GM21717 (cell line): Measurements from ENCODE around the gene ATG10.

Experiments used
- ATAC-seq: cut with Tn5 transposase; IDR thresholded peaks from one replicate; pipeline ENCODE4 v1.9.1; 2021; ENCODE audit warnings: mild to moderate bottlenecking, moderate library complexity; ENCODE audit not compliant: unreplicated experiment

The ATG10 gene

DNA sequence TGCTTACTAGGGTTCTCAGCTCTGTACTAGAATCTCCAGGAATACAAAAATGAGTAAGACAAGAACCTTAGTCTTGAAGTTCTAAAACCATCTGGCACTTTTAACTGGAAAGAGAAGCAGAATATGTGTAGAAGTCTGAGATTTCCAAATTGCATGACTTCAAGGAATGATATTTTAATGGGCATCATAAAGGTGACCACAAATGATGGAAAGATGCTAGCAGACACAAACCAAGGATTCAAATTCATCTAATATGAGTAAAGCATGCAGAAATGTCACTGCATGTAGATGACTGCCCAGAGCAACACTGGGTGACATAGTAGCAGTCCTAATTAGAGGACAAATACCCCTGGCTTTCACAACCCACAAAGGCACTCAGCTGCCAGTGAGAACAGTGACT is 189.1 kb downstream of the ATG10 start:
- ATAC-seq: no peak

DNA sequence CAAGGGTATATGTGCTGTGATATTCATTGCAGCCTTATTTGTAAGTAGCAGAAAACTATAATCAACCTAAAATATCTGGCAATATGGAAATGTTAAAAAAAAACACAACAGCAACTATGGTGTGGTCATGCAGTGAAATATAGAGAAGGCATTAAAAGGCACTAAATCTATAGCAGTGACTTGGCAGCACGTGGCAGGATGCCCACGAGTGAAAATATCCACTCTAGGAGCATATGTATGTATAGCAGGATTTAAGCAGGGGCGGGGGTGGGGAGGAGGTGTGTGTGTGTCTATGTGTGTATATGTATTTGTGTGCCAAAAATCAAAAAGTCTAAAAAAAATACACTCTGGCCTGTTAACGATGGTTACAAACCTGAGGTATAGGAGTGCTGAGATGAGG is 190.8 kb downstream of the ATG10 start:
- no peak for ATAC-seq

DNA sequence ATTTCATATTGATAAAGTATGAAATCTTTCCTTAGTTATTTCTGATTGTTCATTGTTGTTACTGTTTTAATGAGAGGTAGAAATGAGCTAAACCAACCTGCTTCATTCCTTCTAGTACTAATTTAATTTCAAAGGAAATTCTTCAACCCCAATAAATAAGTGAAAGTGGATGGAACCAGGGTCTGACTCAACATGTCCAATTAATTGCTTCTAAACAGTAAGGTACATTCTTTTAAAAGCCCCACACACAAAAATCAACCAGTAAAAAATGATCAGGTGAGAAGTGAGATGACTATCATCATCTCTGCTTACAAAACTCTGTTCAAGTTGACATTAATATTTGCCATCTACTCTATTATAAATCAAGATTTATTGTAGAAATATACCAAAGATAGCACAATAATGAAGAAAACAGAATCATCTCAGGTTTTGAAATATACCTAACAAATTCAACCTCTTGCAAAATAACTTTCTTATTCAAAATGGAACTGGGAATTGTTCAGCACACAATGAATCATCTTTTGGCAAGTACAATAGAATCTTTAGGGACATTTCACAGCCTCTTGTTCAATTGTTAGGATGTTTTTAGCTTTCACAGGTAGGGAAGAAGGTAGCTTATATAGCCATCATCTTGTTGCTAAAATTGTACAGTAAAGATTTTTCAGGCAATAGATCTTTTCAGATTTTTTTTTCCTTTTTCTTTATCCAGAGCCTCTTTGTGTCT is 191.8 kb downstream of the ATG10 start:
- ATAC-seq: no peak

DNA sequence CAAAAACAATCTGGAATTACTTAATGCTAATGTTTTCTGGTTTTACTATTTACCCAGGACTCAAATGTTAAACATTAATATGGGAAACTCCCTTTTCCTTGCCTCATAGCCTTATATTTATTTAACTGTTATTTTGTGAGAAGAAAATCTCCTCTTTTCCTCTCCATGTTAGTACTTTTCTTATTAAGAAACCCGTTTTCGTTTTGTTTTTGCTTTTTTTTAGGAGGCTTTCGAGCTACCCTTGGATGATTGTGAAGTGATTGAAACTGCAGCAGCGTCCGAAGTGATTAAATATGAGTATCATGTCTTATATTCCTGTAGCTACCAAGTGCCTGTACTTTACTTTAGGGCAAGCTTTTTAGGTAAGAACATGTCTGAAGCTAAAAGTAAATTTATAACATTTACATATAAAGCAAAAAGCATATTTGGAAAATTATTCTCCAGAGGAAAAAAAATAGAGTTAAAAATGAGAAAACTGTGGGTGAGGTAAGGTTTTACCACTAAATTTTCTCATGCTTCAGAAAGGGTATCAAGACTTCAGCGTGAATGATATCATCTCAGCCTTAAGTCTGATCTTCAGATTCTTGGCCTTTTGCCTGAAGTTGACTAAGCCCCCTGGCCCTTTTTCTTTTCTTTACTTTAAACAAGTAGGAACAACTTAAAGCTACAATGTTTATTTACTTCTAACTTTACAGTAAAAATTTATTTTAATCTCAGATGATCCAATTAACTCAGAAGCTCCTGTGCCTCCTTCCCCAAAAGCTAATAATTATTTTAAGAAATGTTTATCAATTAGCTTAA is 192.6 kb downstream of the ATG10 start:
- no peak for ATAC-seq

DNA sequence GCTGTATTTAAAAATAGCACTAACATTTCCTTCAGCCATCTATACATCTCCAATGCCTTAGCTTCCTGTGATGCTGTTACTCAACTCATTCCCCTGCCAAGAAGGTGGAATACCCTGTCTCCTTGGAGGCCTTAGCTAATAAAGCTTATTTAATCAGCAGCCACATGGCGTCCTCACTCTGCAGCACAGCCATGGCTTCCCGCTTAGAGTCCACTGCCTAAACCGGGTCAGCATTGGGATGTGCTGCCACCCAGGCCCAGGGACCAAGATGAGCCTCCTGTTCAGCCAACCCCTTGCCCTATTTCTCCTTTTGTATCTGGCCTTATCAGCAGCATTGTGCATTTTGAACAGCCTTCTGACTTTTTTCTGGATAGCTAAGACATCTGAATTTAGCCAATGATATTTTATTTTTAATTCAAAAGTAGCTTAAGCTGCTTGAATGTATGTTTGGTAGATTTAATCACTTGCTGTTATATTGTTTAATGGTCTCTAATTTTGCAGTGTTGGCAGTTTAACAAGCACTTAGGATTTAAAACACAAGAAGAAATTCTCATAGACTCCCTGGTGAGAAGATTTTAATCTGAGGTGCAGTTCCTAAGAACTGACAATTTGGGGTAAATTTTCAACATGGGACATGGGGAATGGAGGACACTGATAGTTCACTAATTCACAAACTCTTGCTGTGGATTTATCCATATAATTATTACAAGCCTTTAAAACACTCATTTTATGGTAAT is 193.3 kb downstream of the ATG10 start:
- ATAC-seq: no peak

DNA sequence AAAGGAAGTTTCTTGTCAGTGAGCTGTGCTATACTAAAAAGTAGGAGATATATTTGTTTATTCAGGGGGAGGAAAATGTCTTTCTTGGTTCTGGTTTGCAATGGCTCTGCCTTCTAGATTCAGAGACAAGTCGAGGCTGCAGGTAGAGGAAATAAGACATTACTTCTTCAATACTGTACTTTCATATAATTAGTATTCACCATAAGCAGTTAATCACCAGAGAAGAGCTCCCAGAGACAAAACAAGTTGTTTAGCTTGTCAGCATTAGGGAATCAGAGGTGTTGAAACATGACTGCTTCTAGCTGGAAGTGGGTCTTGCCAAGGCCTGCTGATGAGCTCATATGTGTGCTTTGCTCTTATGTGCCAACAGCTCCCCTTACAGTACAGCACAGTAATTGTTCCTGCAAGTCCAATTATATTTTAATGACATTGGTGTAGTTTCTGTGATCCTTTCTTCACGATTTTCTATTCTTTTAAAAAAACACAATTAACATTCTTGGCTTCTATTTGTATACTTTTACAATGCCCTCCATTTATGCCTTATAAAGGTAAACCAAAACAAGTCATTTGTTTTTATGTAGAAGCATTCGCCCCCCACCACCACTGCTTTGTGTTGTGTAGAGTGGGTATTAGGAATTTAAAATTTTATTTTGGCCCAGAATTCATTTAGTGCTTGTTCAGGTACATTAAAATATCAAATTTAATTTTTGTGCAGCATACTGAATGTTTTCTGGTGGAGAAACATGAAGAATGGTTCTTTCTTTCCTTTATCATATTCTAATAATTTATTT is 194.1 kb downstream of the ATG10 start:
- peak; percentile 76 for ATAC-seq

DNA sequence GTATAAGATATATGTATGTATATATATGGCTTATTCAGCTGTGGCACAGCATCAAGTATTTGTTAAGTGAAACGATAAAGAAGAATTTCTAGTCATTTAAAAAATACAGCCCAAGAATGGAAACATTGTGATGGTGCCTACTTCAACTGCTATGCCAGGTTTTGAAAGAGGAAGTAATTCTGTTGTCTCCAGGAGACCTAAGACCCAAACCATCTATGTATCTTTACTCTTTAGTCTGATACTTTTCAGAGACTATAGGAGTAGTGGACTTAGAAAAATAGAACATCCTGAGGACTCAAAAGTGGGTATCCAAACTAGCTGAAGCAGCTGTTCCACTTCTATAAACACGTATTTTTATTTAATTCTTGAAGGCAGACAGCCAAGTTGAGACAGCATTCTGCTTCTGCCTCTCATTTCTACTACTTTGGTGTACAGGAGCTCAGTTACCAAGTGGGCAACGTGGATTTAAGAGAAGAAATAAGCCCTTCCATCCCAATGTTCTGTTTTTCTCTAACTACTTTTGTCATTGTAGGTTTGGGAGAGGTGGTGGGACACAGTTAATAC is 195.6 kb downstream of the ATG10 start:
- no peak for ATAC-seq

DNA sequence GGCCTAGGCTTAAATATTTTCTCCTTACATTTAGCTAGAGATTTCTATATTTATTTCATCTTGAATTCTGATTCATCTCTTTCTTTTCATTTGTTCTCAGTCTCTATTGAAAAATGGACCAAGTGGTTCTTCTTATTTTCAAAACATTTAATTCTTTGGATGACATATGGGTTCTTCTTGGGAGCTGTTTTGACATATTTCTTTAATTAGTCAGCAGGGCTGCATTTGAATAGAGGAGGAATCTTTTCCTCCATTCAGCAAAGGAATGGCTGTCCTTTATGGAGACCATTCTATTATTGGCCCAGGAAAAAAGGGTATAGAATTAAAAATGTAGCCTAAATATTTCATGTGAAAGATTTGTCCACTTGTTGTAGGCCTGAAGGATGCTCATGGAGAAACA is 196.5 kb downstream of the ATG10 start:
- no peak for ATAC-seq

DNA sequence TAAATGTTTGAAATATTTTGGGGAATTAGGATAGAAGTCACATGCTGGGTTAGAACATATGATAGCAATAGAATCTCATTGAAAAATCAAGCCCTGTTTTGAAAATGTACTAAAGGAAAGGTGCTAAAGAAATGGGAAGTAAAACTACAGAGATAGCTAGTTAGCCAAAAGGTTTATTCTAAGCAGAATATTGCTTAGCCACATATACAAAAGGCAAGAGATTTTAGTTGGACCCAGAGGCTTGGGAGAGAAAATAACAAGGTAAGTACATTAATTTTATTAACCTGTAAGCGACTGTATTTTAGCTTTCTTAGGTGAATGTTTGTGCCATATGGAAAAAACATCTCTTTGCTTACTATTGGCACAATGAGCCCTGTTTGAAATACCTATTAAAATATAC is 198.1 kb downstream of the ATG10 start:
- no peak for ATAC-seq

DNA sequence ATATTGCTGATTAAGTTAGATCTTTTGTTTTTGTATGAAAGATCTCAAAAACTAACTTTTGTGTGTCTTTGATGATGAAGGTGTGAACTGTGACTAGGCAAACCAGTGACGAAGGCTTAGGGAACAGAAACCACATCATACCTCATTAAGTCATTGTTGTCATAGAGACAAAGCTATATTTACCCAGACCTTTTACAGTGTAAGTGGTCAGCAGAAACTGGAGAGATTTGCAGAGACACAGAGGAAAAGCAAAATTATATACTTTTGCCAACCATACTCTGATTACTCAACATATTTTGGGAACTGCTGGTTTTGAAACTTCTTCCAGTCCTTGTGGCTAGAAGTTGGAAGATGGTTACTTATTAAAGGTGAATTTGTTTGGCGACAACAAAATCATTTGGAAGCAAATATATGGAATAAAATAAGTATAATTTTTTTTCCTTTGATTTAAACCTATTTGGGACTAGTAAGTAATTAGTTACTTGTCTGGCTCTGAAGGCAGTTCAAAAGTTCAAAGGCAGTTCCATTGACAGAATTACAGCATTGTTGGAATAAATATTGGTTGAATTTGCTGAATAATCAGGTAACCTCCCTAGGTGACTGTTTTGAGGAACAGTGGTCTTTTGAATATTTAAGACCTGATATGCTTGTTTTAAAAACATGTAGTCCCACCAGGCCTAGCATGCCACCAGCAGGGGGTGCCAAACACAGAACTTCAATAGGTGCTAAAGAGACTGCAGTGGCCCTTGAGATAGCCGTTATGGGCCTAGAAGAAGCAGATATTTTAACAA is 202.5 kb downstream of the ATG10 start:
- ATAC-seq: peak; percentile 100

DNA sequence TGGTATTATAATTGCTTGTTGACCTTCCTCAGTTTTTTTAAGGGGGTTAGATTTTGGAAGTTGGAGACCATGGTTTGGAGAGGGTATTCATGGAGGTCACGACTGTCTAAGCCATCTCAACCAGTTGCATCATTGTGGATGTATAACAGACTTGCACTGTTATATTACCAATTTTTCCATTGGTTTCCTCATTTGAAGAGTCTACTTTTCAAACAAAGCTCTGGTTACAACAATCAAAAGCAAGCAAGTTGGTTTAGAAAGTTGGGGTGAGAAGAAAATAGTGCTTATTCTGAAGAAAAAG is 203.0 kb downstream of the ATG10 start:
- ATAC-seq: no peak

DNA sequence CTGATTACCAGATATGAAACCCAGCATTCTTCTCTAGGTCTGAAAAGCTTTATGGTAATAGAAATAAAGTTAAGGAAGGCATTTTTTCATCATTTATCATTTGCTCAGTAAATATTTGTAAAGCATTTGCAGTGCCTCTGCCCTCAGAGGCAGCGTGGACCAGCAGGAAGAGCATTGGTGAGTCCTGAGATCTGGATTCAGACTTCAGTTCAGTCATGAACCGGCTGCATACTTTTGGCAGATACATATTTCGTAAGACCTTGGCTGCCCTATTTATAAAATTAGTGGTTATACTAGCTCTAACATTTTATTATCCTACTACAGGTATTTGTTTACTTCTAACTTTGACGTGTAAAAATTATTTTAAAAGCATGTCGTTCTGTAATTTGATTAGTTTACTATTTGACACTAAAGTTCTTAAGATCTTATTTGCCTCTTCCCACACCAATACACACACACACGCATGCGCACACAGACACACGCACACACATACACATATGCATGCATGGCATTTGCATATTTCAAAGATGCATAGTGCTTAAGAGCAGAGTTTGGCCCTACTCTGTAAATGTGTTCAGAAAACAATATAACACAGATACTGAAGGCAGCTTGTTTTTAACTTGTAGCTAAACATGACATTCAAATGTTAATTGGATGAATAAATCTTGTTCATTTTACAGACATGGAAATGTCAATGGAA is 204.4 kb downstream of the ATG10 start:
- ATAC-seq: no peak

DNA sequence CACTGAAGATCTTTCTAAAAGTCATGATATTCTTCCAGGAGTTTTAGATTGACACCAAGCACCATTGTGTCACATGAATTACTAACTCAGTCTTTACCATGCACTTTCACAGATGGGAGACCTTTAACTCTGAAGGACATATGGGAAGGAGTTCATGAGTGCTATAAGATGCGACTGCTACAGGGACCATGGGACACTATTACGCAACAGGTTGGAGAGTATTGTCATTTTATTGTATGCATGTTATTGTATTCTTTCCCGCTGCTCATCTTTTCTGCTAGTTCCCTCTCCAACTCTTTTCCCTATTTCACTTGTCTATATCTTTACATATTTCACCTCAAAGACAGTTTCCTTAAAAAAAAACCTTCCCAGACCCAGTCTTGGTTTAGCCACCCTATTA is 206.6 kb downstream of the ATG10 start:
- no peak for ATAC-seq

DNA sequence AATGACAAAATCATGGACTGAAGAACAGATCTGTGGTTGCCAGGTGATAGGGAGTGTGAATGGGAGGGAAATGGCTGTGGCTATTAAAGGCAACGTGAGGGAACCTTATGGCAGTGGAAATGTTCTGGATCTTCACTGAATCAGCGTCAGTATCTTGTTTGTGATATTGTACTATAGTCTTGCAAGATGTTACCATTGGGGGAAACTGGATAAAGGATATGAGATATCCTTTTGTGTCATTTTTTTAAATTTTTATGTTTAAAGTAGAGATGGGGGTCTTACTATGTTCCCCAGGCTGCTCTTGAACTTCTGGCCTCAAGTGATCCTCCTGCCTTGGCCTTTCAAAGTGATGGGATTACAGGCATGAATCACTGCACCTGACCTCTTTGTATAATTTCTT is 210.8 kb downstream of the ATG10 start:
- no peak for ATAC-seq

DNA sequence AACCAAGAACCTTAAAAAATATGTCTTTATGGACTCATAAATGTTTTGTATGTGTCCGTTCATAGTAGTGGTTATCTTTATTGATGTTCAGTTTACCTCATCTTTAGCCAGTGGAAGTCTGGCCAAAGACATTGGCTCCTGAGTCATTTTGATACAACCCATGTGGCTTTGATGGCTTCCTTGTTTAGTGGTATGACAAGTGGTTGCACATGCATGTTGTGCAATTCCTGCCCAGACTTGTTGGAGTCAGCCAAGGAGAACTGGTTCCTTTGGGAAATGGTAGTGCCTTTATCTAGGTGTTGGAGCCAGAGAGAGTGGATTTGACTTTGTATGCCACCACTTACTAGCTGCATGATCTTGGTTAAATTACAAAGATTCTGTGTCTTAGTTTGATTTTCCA is 212.0 kb downstream of the ATG10 start:
- no peak for ATAC-seq

DNA sequence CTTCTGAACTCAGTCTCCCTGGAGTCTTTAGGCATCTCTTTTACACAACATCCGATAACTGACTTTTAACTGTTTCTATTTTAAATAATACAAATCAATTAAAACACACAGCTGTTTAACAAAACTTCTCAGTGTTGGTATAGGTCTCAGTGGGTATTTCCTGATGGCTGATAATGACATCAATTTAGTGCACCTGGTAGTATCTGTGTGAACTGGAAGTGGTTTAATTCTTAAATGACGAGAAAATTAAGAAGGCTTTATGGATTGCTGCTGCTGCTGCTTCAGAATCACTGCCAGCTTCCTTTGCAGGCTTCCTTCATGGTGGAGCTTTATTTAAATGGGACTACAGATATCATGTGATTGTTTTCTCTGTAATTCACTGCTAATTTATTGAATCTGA is 214.0 kb downstream of the ATG10 start:
- no peak for ATAC-seq

DNA sequence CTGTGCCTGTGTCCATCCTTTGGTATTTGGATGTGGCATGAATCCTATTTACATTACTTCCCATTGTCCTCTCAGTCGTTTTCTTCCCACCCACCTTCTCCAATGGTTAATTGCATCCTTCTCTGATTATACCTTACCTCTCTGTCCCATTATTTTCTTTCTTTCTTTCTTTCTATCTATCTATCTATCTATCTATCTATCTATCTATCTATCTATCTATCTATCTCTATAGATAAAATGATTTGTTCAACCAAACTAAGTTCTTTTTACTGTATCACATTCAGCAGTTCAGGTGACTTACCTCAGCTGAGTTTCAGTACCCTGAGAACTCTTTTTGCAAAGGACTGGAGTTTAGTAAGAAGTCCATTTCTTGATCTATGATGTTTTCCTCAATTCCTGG is 225.7 kb downstream of the ATG10 start:
- no peak for ATAC-seq

DNA sequence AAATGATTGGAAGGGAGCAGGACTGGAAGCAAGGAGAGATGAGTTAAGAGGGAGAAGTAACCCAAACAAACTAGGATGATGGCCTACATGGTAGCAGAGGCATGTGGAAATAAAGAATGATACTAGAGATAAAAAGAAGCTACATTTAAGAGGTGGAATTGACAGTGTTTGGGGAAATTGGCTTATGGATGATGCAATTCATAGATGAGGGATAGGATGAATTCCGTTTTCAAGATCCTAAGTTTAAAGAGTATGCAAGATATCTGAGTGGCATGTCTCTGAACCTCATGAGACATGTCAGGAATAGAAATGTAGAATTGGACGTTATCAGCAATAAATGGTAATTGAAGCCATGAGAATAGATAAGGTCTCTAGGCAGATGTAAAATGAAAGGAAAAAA is 232.7 kb downstream of the ATG10 start:
- no peak for ATAC-seq

DNA sequence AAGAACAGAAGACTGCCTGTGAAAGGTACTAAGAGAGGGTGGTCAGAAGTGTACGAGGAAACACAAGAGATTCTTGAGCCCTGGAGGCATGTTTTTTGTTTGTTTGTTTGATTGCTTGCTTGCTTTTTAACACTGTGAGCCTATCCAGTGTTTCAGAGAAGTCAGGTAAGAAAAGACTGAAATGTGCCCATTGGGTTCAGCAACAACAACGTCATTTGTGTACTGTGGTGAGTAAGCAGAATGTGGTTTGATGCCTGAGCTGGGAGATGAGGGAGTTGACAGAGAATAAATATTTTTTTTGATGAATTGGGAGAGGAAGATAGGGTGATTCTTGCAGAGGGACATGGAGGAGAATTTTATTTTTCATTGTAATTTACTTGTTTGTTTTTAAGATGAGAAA is 233.2 kb downstream of the ATG10 start:
- ATAC-seq: no peak

DNA sequence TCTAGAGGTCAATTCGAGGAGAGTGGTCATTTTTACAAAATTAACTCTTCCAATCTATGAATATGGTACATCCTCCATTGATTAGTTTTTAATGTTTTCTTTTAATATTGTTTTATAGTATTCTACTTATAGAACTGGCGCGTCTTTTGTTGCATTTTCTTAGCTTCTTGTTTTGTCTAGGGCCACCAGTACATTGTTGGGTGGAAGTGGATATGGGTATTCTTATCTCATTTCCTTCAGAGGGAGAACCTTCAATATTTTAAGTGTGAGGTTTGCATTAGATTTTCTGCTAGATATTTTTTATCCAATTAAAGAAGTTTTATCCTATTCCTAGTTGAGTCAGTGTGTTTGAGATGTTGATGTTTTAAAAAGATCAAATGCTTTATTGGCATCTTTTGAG is 236.5 kb downstream of the ATG10 start:
- ATAC-seq: no peak
